HG03060 (cell line): ENCODE data around the gene ADCY4.
"Not testable (repeated sequence)": the region's sequence is repeated elsewhere in the genome, so short reads cannot be mapped to it uniquely, and the experiment has no call there.

Experiments
- ATAC-seq: cut with Tn5 transposase; IDR thresholded peaks from one replicate; pipeline ENCODE4 v1.9.1; 2021; ENCODE audit warnings: low read depth, moderate number of reproducible peaks; ENCODE audit not compliant: unreplicated experiment

ADCY4 gene

GRCh38 chr14:24334431-24335291 lies at the start of gene ADCY4:
Gene ADCY4, minus strand, starts transcription at chr14:24335071. Its CDS starts 419 bp downstream, at chr14:24334652.
- no peak for ATAC-seq

DNA sequence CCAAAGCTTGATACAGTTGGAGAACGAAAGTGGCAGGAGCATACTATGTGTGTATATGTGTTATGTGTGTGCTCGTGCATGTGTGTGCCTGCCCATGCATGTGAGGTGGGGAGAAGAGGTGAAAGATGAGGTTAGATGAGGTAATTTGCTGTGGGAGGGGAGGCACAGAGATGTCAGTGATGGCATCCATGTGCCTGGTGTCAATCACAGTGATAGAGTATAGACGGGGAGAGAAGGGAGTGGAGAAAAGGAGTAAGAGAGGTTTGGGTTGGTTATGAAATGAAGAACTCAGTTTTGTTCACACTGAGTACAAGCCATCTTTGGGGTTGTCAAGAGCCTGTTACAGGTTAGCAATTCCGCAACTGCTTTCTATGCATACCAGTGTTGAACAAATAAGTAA lies 49.3 kb upstream of the ADCY4 start:
- ATAC-seq = no peak

GRCh38 chr14:24382064-24382371 lies 47.1 kb upstream of the ADCY4 start:
- no peak for ATAC-seq

- ATAC-seq = no peak
Measured at GRCh38 chr14:24381363-24382063, 46.6 kb upstream of the ADCY4 start.

DNA sequence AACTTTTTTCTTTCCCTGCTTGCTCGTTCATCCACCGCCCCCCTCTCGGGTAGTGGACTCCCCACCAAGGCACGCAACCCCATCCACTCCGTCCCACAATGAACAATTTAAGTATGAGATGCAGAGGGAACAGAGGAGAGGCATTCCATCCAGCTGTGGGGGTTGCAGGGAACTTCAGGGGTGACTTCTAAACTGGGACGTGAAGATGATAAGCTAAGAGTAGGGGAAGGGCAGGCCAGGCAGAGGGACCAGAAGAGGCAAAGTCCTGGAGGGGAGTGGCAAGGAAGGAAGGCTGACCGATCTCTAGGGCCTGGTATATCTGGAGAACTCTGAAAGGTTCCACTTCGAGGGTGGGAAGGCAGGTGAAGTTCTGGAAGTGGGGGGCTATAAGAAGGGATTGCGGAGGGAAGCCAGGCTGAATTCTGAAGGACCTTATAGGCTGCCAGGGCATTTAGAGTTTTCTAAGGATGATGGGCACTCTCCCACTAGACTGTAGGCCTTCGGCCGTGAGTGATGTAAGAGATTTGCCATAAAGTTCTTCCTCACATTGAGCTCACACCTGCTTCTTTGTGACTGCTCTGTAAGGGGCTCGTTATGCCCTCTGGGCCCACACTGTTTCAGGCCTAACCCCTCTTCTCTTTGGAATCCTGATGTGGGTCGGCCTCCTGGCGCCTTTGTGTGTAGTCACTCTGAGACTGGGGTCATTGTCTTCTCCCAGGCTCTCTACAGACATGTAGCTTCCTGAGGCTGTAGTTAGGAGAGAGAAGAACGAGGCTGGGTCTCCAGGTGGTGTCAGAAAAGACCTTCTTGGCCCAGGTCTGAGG lies 45.2 kb upstream of the ADCY4 start:
- no peak for ATAC-seq

GRCh38 chr14:24378981-24379906 lies 44.4 kb upstream of the ADCY4 start:
- ATAC-seq = no peak

GRCh38 chr14:24378327-24378726 lies 43.5 kb upstream of the ADCY4 start:
- ATAC-seq = no peak

GRCh38 chr14:24377657-24378056 lies 42.8 kb upstream of the ADCY4 start:
- ATAC-seq = no peak

DNA sequence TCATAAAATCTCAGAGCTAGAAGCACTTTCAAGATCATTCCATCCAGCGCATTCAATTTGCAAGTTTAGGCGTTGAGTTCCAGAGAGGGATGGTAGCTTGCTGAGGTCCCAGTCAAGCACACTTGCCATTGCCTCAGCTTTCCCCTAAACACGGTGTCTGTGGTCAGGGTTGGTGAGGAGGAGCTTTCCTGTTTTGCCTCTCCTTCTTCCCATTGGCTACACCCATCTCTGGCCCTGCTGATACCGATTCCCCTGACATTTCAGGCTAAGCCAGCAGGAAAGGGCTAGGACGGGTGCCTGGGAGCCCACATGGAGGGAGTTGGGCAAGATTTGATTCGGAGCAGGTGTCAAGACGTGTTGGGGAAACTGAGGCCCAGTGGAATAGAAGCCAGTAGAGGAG lies 42.3 kb upstream of the ADCY4 start:
- ATAC-seq = no peak

DNA sequence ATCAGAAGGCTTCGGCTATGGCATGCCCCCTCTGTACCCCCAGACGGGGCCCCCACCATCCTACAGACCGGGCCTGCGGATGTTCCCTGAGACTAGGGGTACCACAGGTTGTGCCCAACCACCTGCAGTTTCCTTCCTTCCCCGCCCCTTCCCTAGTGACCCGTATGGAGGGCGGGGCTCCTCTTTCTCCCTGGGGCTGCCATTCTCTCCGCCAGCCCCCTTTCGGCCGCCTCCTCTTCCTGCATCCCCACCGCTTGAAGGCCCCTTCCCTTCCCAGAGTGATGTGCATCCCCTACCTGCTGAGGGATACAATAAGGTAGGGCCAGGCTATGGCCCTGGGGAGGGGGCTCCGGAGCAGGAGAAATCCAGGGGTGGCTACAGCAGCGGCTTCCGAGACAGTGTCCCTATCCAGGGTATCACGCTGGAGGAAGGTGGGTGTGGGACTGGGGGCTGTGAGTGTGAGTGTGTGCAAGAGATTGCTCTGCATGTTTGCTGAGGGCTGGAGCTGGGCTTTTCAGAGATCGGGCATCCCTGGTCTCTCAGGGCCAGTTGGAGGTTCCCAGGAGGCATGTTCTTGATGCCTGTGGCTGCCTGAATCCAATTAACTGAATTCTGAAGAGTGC lies 41.7 kb upstream of the ADCY4 start:
- no peak for ATAC-seq

- ATAC-seq = no peak
Measured at GRCh38 chr14:24372701-24373416, 38.0 kb upstream of the ADCY4 start.

DNA sequence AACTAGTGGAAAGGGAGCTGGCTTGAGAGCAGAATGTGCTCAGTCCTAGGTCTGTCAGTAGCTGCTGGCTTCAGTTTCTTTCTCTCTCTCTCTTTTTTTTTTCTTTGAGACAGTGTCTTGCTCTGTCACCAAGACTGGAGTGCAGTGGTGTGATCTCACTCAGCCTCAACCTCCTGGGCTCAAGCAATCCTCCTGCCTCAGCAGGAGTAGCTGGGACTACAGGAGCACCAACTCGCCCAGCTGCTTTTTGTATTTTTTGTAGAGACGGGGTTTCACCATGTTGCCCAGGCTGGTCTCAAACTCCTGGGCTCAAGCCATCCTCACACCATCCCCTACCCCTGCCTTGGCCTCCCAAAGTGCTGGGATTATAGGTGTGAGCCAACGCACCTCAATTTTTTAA lies 36.7 kb upstream of the ADCY4 start:
- not testable (repeated sequence) for ATAC-seq

- no peak for ATAC-seq
Measured at GRCh38 chr14:24370748-24371147, 35.9 kb upstream of the ADCY4 start.

DNA sequence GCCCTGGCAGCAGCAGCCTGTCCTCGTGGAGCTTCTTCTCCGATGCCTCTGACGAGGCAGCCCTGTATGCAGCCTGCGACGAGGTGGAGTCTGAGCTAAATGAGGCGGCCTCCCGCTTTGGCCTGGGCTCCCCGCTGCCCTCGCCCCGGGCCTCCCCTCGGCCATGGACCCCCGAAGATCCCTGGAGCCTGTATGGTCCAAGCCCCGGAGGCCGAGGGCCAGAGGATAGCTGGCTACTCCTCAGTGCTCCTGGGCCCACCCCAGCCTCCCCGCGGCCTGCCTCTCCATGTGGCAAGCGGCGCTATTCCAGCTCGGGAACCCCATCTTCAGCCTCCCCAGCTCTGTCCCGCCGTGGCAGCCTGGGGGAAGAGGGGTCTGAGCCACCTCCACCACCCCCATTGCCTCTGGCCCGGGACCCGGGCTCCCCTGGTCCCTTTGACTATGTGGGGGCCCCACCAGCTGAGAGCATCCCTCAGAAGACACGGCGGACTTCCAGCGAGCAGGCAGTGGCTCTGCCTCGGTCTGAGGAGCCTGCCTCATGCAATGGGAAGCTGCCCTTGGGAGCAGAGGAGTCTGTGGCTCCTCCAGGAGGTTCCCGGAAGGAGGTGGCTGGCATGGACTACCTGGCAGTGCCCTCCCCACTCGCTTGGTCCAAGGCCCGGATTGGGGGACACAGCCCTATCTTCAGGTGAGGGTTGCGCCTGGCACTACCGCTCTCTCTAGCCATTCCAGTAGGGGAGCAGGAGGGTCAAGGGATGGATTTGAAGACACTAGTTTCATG lies 35.2 kb upstream of the ADCY4 start:
- ATAC-seq = no peak

- no peak for ATAC-seq
Measured at GRCh38 chr14:24369463-24369862, 34.6 kb upstream of the ADCY4 start.

DNA sequence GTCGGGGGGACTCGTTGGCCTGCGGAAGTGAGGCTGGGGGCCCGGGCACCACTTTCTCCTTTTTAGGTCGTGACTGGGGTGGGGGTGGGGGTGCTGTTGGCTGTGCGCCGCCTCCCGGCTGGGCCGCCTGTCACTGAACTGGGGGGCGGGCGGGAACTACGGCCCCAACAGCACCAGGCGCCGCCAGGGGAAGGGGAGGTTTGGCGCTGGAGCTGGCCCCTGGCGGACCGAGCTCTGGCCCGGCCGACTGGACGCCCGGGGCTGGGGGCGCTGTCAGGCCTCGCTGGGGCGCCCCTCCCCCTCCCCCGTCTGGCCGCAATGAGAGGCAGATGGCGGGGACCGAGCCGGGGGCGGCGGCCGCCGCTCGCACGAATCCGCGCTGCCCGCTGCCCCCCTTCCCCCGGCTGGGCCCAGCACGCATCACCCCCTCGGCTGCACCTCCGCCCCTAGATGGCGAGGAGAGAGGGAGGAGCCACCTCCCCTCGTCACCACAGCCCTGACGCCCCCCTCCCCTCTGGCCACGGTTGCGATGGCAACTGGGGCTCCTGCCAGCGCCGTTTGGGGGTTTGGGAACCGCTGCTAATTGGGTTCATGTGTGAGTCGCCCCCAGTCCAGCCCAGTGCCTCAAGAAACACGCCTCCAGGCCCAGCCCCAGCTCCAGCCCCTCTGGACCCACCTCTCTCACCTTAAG lies 33.8 kb upstream of the ADCY4 start:
- no peak for ATAC-seq

GRCh38 chr14:24368212-24368561 lies 33.3 kb upstream of the ADCY4 start:
- ATAC-seq = no peak
